Endothelial cell of umbilical vein (primary cell): ENCODE results near the gene PARVA. TPM values are rescaled to one million over a fixed set of nuclear protein-coding genes. Genes with fewer than 3 reads are reported as not detected.

ENCODE experiments used
- BruUV-seq: library from RNA; stranded (reverse); fragments of 400-500 nt; replicated peaks from 2 replicates; lab custom pipeline; 2021; lab: Mats Ljungman, UMichigan
- CTCF ChIA-PET: fragments of 300-600, 350-600 bp; sonication (Branson Sonifier 250); formaldehyde crosslinking; loops from one replicate; lab custom pipeline; 2021; ENCODE audit warnings: antibody characterized with exemption, inconsistent platforms; lab: Charles Lee
- POLR2A ChIA-PET: fragments of 300-600, 350-600 bp; sonication (Branson Sonifier 250); formaldehyde crosslinking; loops from one replicate; lab custom pipeline; 2021; ENCODE audit warnings: antibody characterized with exemption, inconsistent platforms; lab: Charles Lee
- DNase-seq: peaks from one replicate; pipeline ENCODE4 v3.0.0-alpha.2; 2011; ENCODE audit warnings: low read depth, low spot score
- FAIRE-seq: peaks from 2 replicates; lab custom pipeline; 2011; peaks lifted over from hg19 to GRCh38; lab: Jason Lieb, UNC
- H2AFZ ChIP-seq: 2 replicates; pipeline ENCODE4 v1.6.0; 2012; ENCODE audit warnings: low read depth, low read length, control low read depth, inconsistent platforms
- H3K27ac ChIP-seq: 2 replicates; pipeline ENCODE4 v1.5.1; 2011; ENCODE audit warnings: low read depth, mild to moderate bottlenecking, control low read depth, low read length, moderate library complexity; ENCODE audit not compliant: insufficient read depth
- H3K27me3 ChIP-seq, 2 experiments: 2 replicates each; pipeline versions ENCODE4 v1.6.0 to v1.6.1; 2011; ENCODE audit warnings: low read length in 2 of 2, mixed read lengths in 1 of 2; ENCODE audit not compliant: control insufficient read depth in 2 of 2, insufficient read depth in 2 of 2
- H3K36me3 ChIP-seq, 2 experiments: 2 replicates in 1 of 2; 3 replicates in 1 of 2; pipeline ENCODE4 v1.5.1; 2011; ENCODE audit warnings: low read length in 2 of 2, mild to moderate bottlenecking in 1 of 2, moderate library complexity in 1 of 2; ENCODE audit not compliant: control insufficient read depth in 2 of 2, insufficient read depth in 2 of 2; ENCODE audit errors: extremely low read depth in 1 of 2
- H3K4me1 ChIP-seq: 3 replicates; pipeline ENCODE4 v1.5.1; 2011; ENCODE audit warnings: mild to moderate bottlenecking, low read length; ENCODE audit not compliant: control insufficient read depth, insufficient read depth; ENCODE audit errors: extremely low read depth
- H3K4me2 ChIP-seq: 2 replicates; pipeline ENCODE4 v1.6.1; 2011; ENCODE audit warnings: low read length, control low read depth, mixed read lengths; ENCODE audit not compliant: insufficient read depth
- H3K4me3 ChIP-seq, 3 experiments: fragments of 200-600 bp in 1 of 3; sonication (generic), shearing (Covaris generic) in 1 of 3; replicated peaks in 1 of 3; 2 replicates each; pipeline ENCODE4 v1.5.1; 2011 to 2016; ENCODE audit warnings: control low read depth in 3 of 3, low read length in 3 of 3, mild to moderate bottlenecking in 2 of 3, inconsistent platforms in 1 of 3, low read depth in 1 of 3, moderate library complexity in 1 of 3; ENCODE audit not compliant: insufficient read depth in 1 of 3
- H3K79me2 ChIP-seq: 2 replicates; pipeline ENCODE4 v1.6.0; 2012; ENCODE audit warnings: low read length, inconsistent platforms; ENCODE audit not compliant: control insufficient read depth, insufficient read depth
- H3K9ac ChIP-seq: replicated peaks from 2 replicates; pipeline ENCODE3; 2011; ENCODE audit warnings: low read length, control low read depth; ENCODE audit not compliant: insufficient read depth; ENCODE audit errors: extremely low read depth
- H3K9me1 ChIP-seq: replicated peaks from 3 replicates; pipeline ENCODE4 v1.6.0; 2011; ENCODE audit warnings: mild to moderate bottlenecking, low read length; ENCODE audit not compliant: control insufficient read depth, insufficient read depth; ENCODE audit errors: extremely low read depth
- H3K9me3 ChIP-seq: replicated peaks from 2 replicates; pipeline ENCODE4 v1.5.1; 2012; ENCODE audit warnings: low read length, inconsistent platforms; ENCODE audit not compliant: control insufficient read depth, insufficient read depth
- H4K20me1 ChIP-seq: replicated peaks from 2 replicates; pipeline ENCODE3; 2011; ENCODE audit warnings: mild to moderate bottlenecking, low read length; ENCODE audit not compliant: control insufficient read depth, insufficient read depth; ENCODE audit errors: extremely low read depth
- EZH2 ChIP-seq: IDR thresholded peaks from 2 replicates; pipeline ENCODE4 v1.6.1; 2012; ENCODE audit warnings: borderline replicate concordance, low read depth, mild to moderate bottlenecking, moderate library complexity, low read length, inconsistent platforms; ENCODE audit not compliant: severe bottlenecking
- FOS ChIP-seq: IDR thresholded peaks from 2 replicates; pipeline ENCODE4 v1.6.1; 2011; ENCODE audit warnings: mild to moderate bottlenecking, low read length, moderate library complexity, borderline replicate concordance; ENCODE audit not compliant: insufficient read depth
- GATA2 ChIP-seq: IDR thresholded peaks from 2 replicates; pipeline ENCODE4 v1.7.0; 2011; ENCODE audit warnings: low read depth, mild to moderate bottlenecking, moderate library complexity, mixed read lengths, low read length; ENCODE audit not compliant: insufficient read length, insufficient read depth
- JUN ChIP-seq: IDR thresholded peaks from 2 replicates; pipeline ENCODE4 v1.6.1; 2011; ENCODE audit warnings: borderline replicate concordance, low read depth; ENCODE audit not compliant: insufficient read length, insufficient read depth
- MYC ChIP-seq: IDR thresholded peaks from one replicate; pipeline ENCODE4 v1.6.1; 2011; ENCODE audit warnings: mild to moderate bottlenecking, low read depth, low read length
- POLR2A ChIP-seq: IDR thresholded peaks from 2 replicates; pipeline ENCODE4 v1.6.1; 2012; ENCODE audit warnings: low read depth, mild to moderate bottlenecking, control low read depth, low read length
- POLR2AphosphoS5 ChIP-seq: IDR thresholded peaks from 2 replicates; pipeline ENCODE4 v1.6.1; 2012; ENCODE audit warnings: low read depth, mild to moderate bottlenecking, control low read depth, low read length, moderate library complexity; ENCODE audit not compliant: insufficient read depth
- dilution Hi-C: fragments of 300-500 bp; cut with MboI; formaldehyde crosslinking; loops from one replicate; pipeline ENCODE4 v1.15.0; 2019; ENCODE audit warnings: low sequenced_read_pairs; ENCODE audit not compliant: extremely low pct_ligation_motif_present
- intact Hi-C: fragments of 100-400 bp; cut with micrococcal nuclease; formaldehyde crosslinking; loops from one replicate; pipeline ENCODE4 v1.10.0; 2022
- polyA plus RNA-seq, 4 experiments: library from polyadenylated mRNA; depleted of rRNA in 3 of 4; stranded (reverse) in 3 of 4; unstranded in 1 of 4; fragments of >200 nt; gene quantifications; 2 replicates each; pipeline versions ENCODE4 v1.2.1 to v1.2.3, GENCODE V29; 2011 to 2012; ENCODE audit warnings: missing spikeins in 1 of 4
- total RNA-seq: library from RNA; stranded (reverse); gene quantifications from 2 replicates; pipeline ENCODE4 v1.2.3, GENCODE V29; 2021
- TF ChIP-seq, protein P1 (sequence below): IDR thresholded peaks from 2 replicates; pipeline ENCODE4 v1.6.1; 2011; ENCODE audit not compliant: insufficient read depth, insufficient read length
- TF ChIP-seq, protein P2 (sequence below), 2 donors: IDR thresholded peaks; 1 replicate in 1 of 2; 2 replicates in 1 of 2; pipeline ENCODE4 v1.5.1; 2011; ENCODE audit warnings: low read length in 2 of 2, mild to moderate bottlenecking in 2 of 2, moderate library complexity in 2 of 2, control low read depth in 1 of 2, inconsistent platforms in 1 of 2, low read depth in 1 of 2; ENCODE audit not compliant: insufficient read depth in 1 of 2; ENCODE audit errors: extremely low read depth in 1 of 2

PARVA gene
- total and polyA plus RNA-seq, 2 donors (not counting 3 experiments of a cell fraction or from before 2014, with no cell fraction given), result 40.6 to 104 TPM

DNA sequence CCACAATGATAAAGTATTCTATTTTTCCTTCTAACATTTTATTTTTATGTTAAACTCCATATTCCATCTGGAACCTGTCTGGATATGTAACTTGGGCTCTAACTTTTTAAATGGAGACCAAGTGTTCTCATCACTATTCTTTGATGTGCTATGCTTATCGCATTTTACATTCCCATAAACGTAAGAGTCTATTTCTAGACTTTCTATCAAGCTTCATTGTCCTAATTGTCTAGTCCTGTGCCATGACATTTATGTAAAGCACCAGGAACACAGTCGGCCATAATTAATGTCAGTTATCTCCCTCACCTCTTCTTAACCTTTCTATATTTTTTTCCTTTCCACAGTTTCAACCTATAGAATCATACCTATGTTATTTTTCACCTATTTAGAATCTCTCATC lies 183.0 kb downstream of the PARVA start:
- ChIA-PET POLR2A (no interaction called here), CTCF (interaction anchor here (1.0 to 1.5 kb wide), 3 partner anchors 13 to 328 kb away, joined by 3 to 4 read pairs (median 3); no protein-coding TSS in a partner anchor)
- Histone ChIP-seq H3K79me2 (no peaks in the 10 kb centered on the region), H3K4me3 (no peak overlapping the region), H3K36me3 (no peaks in the 10 kb centered on the region), H4K20me1 (no peaks in the 10 kb centered on the region), H3K27ac (no peak overlapping the region), H3K9ac (no peak overlapping the region), H3K27me3 (peaks cover 18 to 44% of the 10 kb centered on the region in 2 experiments), H3K9me3 (no peaks in the 10 kb centered on the region), H2AFZ (no peak overlapping the region), H3K4me1 (no peaks in the 10 kb centered on the region), H3K4me2 (no peak overlapping the region), H3K9me1 (no peaks in the 10 kb centered on the region)
- DNase-seq (no peak), FAIRE-seq (no peak)
- BruUV-seq, result no TSS peak
- dilution Hi-C loops (no loop called here), intact Hi-C loops (no loop called here)
- TF ChIP-seq GATA2 (no peak), POLR2AphosphoS5 (no peak), MYC (no peak), EZH2 (no peak), JUN (no peak), POLR2A (no peak), FOS (no peak)
- TF ChIP-seq, protein P1, sequence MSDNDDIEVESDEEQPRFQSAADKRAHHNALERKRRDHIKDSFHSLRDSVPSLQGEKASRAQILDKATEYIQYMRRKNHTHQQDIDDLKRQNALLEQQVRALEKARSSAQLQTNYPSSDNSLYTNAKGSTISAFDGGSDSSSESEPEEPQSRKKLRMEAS, result no peak
- TF ChIP-seq, protein P2, sequence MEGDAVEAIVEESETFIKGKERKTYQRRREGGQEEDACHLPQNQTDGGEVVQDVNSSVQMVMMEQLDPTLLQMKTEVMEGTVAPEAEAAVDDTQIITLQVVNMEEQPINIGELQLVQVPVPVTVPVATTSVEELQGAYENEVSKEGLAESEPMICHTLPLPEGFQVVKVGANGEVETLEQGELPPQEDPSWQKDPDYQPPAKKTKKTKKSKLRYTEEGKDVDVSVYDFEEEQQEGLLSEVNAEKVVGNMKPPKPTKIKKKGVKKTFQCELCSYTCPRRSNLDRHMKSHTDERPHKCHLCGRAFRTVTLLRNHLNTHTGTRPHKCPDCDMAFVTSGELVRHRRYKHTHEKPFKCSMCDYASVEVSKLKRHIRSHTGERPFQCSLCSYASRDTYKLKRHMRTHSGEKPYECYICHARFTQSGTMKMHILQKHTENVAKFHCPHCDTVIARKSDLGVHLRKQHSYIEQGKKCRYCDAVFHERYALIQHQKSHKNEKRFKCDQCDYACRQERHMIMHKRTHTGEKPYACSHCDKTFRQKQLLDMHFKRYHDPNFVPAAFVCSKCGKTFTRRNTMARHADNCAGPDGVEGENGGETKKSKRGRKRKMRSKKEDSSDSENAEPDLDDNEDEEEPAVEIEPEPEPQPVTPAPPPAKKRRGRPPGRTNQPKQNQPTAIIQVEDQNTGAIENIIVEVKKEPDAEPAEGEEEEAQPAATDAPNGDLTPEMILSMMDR (IDR thresholded peaks at IDR 0.05; ENCODE audit: extremely low read depth in 1 of 2, insufficient read depth in 1 of 2, low read depth in 1 of 2, low read length in 2 of 2), result no peak
